Measurements from ENCODE around the gene FNDC10.

DNA sequence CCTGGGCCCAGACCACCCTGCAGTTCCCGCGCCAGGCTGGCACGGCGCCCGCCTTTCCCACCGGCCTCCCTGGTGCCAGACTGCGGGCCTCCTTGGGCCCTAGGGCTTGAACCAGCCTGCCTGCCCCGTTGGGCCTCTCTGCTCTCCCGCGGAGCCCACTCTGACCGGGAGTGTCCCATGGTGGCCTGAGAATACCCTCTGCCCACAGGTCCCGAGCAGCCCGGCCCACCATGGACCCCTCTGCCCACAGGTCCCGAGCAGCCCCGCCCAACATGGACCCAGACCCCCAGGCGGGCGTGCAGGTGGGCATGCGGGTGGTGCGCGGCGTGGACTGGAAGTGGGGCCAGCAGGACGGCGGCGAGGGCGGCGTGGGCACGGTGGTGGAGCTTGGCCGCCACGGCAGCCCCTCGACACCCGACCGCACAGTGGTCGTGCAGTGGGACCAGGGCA lies 23.3 kb upstream of the FNDC10 start:
- TF ChIP-seq, protein P1, sequence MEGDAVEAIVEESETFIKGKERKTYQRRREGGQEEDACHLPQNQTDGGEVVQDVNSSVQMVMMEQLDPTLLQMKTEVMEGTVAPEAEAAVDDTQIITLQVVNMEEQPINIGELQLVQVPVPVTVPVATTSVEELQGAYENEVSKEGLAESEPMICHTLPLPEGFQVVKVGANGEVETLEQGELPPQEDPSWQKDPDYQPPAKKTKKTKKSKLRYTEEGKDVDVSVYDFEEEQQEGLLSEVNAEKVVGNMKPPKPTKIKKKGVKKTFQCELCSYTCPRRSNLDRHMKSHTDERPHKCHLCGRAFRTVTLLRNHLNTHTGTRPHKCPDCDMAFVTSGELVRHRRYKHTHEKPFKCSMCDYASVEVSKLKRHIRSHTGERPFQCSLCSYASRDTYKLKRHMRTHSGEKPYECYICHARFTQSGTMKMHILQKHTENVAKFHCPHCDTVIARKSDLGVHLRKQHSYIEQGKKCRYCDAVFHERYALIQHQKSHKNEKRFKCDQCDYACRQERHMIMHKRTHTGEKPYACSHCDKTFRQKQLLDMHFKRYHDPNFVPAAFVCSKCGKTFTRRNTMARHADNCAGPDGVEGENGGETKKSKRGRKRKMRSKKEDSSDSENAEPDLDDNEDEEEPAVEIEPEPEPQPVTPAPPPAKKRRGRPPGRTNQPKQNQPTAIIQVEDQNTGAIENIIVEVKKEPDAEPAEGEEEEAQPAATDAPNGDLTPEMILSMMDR (IDR thresholded peaks at IDR 0.05 in 2 of 3, conservative IDR thresholded peaks at IDR 0.05 in 1 of 3; ENCODE audit: insufficient read depth in 2 of 3, low read depth in 1 of 3, low read length in 3 of 3): no peak
- no peak for TF ChIP-seq TAF15 (IDR thresholded peaks at IDR 0.05; ENCODE audit: low read depth, low read length)
- no peak for TF ChIP-seq POLR2AphosphoS5 (IDR thresholded peaks at IDR 0.05; ENCODE audit: control insufficient read depth, insufficient read depth, low read depth, low read length)
- no peak for TF ChIP-seq DPF2 (IDR thresholded peaks at IDR 0.05)

Data from K562 (cell line).